ENCODE data around the gene TRERF1.
"Not testable (repeated sequence)": the region's sequence is repeated elsewhere in the genome, so short reads cannot be mapped to it uniquely, and the experiment has no call there.

The TRERF1 gene

GRCh38 chr6:42197555-42198362 is 254.0 kb downstream of the TRERF1 start:
- no peak for TF ChIP-seq CTCF (IDR thresholded peaks at IDR 0.05; ENCODE audit: insufficient read depth, low read depth, low read length, missing control alignments)
- H3K4me3 ChIP-seq (ENCODE audit: low read depth, low read length) = no peak overlapping the region
- no peak for DNase-seq (ENCODE audit: low read depth)

DNA sequence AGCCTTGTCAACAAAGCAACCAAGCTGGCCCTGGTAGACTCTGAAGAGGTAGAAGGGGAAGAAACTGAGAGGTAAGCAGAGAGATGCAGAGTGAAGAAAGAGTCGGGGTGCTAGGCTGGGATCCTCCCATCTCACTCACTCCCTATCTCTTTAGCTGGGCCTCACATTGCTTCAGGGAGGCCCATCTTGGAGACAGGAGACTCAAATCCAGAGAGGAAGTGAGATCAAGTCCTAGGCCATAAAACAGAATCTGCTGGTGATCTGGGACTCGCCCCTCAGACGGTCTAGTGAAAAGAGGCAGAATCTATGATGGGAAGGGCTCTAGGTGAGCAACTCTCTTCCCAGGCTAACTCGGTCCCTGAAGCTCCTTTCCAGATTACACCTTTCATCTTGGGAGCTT is 256.3 kb downstream of the TRERF1 start:
- TF ChIP-seq CTCF (IDR thresholded peaks at IDR 0.05; ENCODE audit: insufficient read depth, low read depth, low read length, missing control alignments) = no peak
- H3K4me3 ChIP-seq (ENCODE audit: low read depth, low read length) = no peak overlapping the region
- DNase-seq (ENCODE audit: low read depth) = no peak

GRCh38 chr6:42194056-42194455 is 257.7 kb downstream of the TRERF1 start:
- no peak overlapping the region for H3K4me3 ChIP-seq (ENCODE audit: low read depth, low read length)
- no peak for TF ChIP-seq CTCF (IDR thresholded peaks at IDR 0.05; ENCODE audit: insufficient read depth, low read depth, low read length, missing control alignments)
- DNase-seq (ENCODE audit: low read depth) = no peak

DNA sequence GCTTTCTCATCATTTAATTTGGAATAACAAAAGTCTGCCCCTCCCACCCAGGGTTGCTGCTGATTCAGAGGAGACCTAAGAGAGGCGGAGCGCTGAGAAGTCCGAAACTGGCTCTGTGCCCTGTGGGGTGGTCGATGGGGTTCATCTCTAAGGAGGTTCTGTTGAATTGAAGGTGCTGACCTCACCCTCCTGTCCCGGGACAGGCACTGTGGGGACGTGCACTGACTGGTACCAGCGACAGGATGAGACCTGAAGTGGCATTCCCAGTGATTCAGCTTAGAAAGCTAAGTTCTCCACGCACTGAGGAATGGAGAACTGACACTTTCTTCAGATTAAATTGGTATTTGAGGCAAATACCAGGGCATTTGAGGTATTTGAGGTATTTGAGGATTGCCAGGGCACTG is 258.2 kb downstream of the TRERF1 start:
- no peak overlapping the region for H3K4me3 ChIP-seq (ENCODE audit: low read depth, low read length)
- DNase-seq (ENCODE audit: low read depth) = no peak
- TF ChIP-seq CTCF (IDR thresholded peaks at IDR 0.05; ENCODE audit: insufficient read depth, low read depth, low read length, missing control alignments) = no peak

GRCh38 chr6:42192385-42192784 is 259.3 kb downstream of the TRERF1 start:
- DNase-seq (ENCODE audit: low read depth); H3K4me3 ChIP-seq (ENCODE audit: low read depth, low read length): not testable (repeated sequence)

- TF ChIP-seq CTCF (IDR thresholded peaks at IDR 0.05; ENCODE audit: insufficient read depth, low read depth, low read length, missing control alignments) = no peak
- H3K4me3 ChIP-seq (ENCODE audit: low read depth, low read length) = no peak overlapping the region
- DNase-seq (ENCODE audit: low read depth) = no peak
Measured at GRCh38 chr6:42190554-42191183, 261.1 kb downstream of the TRERF1 start.

DNA sequence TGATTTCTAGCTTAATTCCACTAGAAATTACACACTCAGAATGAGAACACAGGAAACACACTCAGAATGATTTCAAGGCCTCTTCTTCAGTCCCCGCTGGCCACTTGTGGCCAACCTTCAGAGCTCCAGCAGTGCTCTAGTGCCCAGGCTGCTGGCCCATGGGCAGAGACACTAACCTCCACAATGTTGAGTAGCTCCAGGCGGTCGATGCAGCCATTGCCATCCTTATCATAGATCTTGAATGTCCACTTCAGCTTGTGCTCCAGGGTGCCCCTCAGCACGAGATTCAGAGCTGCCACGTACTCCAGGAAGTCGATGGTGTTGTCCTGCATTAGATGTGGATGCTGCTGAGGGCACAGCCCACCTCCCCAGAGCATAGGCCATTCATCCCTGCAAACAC is 263.3 kb downstream of the TRERF1 start:
- no peak for TF ChIP-seq CTCF (IDR thresholded peaks at IDR 0.05; ENCODE audit: insufficient read depth, low read depth, low read length, missing control alignments)
- no peak for DNase-seq (ENCODE audit: low read depth)
- H3K4me3 ChIP-seq (ENCODE audit: low read depth, low read length) = no peak overlapping the region
